Panc1 (cell line): Measurements from ENCODE around the gene FGF22. TPM values are rescaled to one million over a fixed set of nuclear protein-coding genes. Genes with fewer than 3 reads are reported as not detected.

Experiments
- ATAC-seq: fragments of 200-7000 bp; cut with Tn5 transposase; 2 replicates; pipeline ENCODE4 v1.9.1; 2020; ENCODE audit warnings: mild to moderate bottlenecking, moderate library complexity
- BruUV-seq: library from RNA; stranded (reverse); fragments of 400-500 nt; replicated peaks from 2 replicates; lab custom pipeline; 2021; lab: Mats Ljungman, UMichigan
- CTCF ChIA-PET: fragments of 300-600 bp; sonication (Branson Sonifier 250); formaldehyde crosslinking; loops from one replicate; lab custom pipeline; 2022; ENCODE audit warnings: antibody characterized with exemption; lab: Charles Lee
- POLR2A ChIA-PET: fragments of 300-600 bp; sonication (Branson Sonifier 250); formaldehyde crosslinking; loops from one replicate; lab custom pipeline; 2022; ENCODE audit warnings: antibody characterized with exemption; lab: Charles Lee
- DNase-seq: peaks from one replicate; pipeline ENCODE4 v3.0.0-alpha.2; 2010; ENCODE audit warnings: low read depth, low spot score
- H3K27ac ChIP-seq: 2 replicates; pipeline ENCODE4 v1.5.1; 2011; ENCODE audit warnings: mild to moderate bottlenecking, low read length, inconsistent platforms
- H3K27me3 ChIP-seq: fragments of 200-500 bp; sonication (Bioruptor generic); 2 replicates; pipeline ENCODE4 v1.6.0; 2014; ENCODE audit warnings: low read length, inconsistent platforms; ENCODE audit not compliant: control insufficient read depth, insufficient read depth
- H3K36me3 ChIP-seq: fragments of 200-500 bp; sonication (Bioruptor generic); 2 replicates; pipeline ENCODE4 v1.5.1; 2014; ENCODE audit warnings: inconsistent platforms, mild to moderate bottlenecking, low read length, moderate library complexity; ENCODE audit not compliant: control insufficient read depth, insufficient read depth
- H3K4me1 ChIP-seq: 2 replicates; pipeline ENCODE4 v1.5.1; 2011; ENCODE audit warnings: inconsistent platforms, mild to moderate bottlenecking, low read length, moderate library complexity; ENCODE audit not compliant: control insufficient read depth, insufficient read depth
- H3K4me3 ChIP-seq, 2 experiments: 2 replicates each; pipeline ENCODE4 v1.5.1; 2011 to 2012; ENCODE audit warnings: low read depth in 2 of 2, low read length in 2 of 2, mild to moderate bottlenecking in 2 of 2, inconsistent platforms in 1 of 2, moderate library complexity in 1 of 2
- H3K9me3 ChIP-seq: fragments of 200-500 bp; sonication (Bioruptor generic); 2 replicates; pipeline ENCODE4 v1.5.1; 2014; ENCODE audit warnings: low read depth, mild to moderate bottlenecking, inconsistent platforms, low read length, moderate library complexity; ENCODE audit not compliant: control insufficient read depth, insufficient read depth
- CTCF ChIP-seq: fragments of 450-650 bp; IDR thresholded peaks from 2 replicates; pipeline ENCODE4 v1.5.1; 2017; ENCODE audit warnings: mild to moderate bottlenecking
- POLR2AphosphoS5 ChIP-seq: IDR thresholded peaks from 2 replicates; pipeline ENCODE4 v1.6.1; 2012; ENCODE audit warnings: mild to moderate bottlenecking, low read depth, low read length, moderate library complexity
- REST ChIP-seq, 2 experiments: IDR thresholded peaks; 2 replicates each; pipeline ENCODE4 v1.6.1; 2011 to 2012; ENCODE audit warnings: low read depth in 2 of 2, control low read depth in 1 of 2, low read length in 1 of 2, mild to moderate bottlenecking in 1 of 2, moderate library complexity in 1 of 2; ENCODE audit not compliant: insufficient read depth in 1 of 2
- SIN3A ChIP-seq: IDR thresholded peaks from 2 replicates; pipeline ENCODE4 v1.6.1; 2012; ENCODE audit warnings: low read depth, mild to moderate bottlenecking, low read length, moderate library complexity, borderline replicate concordance; ENCODE audit not compliant: insufficient read depth
- TCF7L2 ChIP-seq: IDR thresholded peaks from 2 replicates; pipeline ENCODE4 v1.6.1; 2011; ENCODE audit warnings: mild to moderate bottlenecking, low read depth, low read length, inconsistent platforms
- in situ Hi-C: cut with HindIII; loops from 2 replicates; pipeline ENCODE4 v1.10.0; 2016; ENCODE audit warnings: low sequenced_read_pairs, low pct_unique_long_range_greater_than_20kb
- intact Hi-C: fragments of 100-400 bp; cut with micrococcal nuclease; formaldehyde crosslinking; loops from one replicate; pipeline ENCODE4 v1.10.0; 2022; ENCODE audit not compliant: unreplicated experiment
- total RNA-seq: library from RNA; stranded (reverse); gene quantifications from one replicate; pipeline ENCODE4 v1.2.1, GENCODE V29; 2021; ENCODE audit not compliant: unreplicated experiment

Gene FGF22
- total RNA-seq, 1 experiment from 2014 or later: 0.72 TPM

GRCh38 chr19:678791-679388 lies 39.2 kb downstream of the FGF22 start:
- POLR2A ChIA-PET: no interaction called here

More at GRCh38 chr19:678791-679388, 39.2 kb downstream of the FGF22 start:
- Histone ChIP-seq H3K9me3 (no peaks in the 10 kb centered on the region), H3K4me3 (peak overlapping the region; percentile 47 to 65), H3K27ac (peak overlapping the region; percentile 54; the same call in 1 of the 2 replicates), H3K36me3 (no peaks in the 10 kb centered on the region), H3K4me1 (peaks cover 22% of the 10 kb centered on the region), H3K27me3 (no peaks in the 10 kb centered on the region)
- no peak for DNase-seq
- no TSS peak for BruUV-seq
- no peak for TF ChIP-seq POLR2AphosphoS5
- TF ChIP-seq REST (IDR thresholded peaks at IDR 0.05; ENCODE audit: insufficient read depth in 1 of 2, low read depth in 2 of 2, low read length in 1 of 2): no peak
- no peak for TF ChIP-seq CTCF
- no peak for TF ChIP-seq TCF7L2
- TF ChIP-seq SIN3A: no peak
- intact Hi-C loops (no loop called here), in situ Hi-C loops (no loop called here)
- CTCF ChIA-PET: no interaction called here
- ATAC-seq: no peak
